Esophagus muscularis mucosa (tissue), 4 donors: Measurements from ENCODE around the gene MYL6. TPM values are rescaled to one million over a fixed set of nuclear protein-coding genes. Genes with fewer than 3 reads are reported as not detected.
"Not testable (repeated sequence)": the region's sequence is repeated elsewhere in the genome, so short reads cannot be mapped to it uniquely, and the experiment has no call there.

ENCODE experiments used
- DNase-seq: peaks from one replicate; pipeline ENCODE4 v3.0.0-alpha.2; 2017; ENCODE audit errors: extremely low spot score
- H3K27ac ChIP-seq, 4 donors: fragments of 200-600 bp; sonication (generic); replicated peaks in 1 of 4; 1 replicate in 3 of 4; 2 replicates in 1 of 4; pipeline ENCODE4 v1.5.1; 2016 to 2019; ENCODE audit warnings: mild to moderate bottlenecking in 1 of 4
- H3K27me3 ChIP-seq, 4 donors: fragments of 200-600 bp; sonication (generic); one replicate each; pipeline versions ENCODE4 v1.5.1 to v1.6.0; 2016 to 2019
- H3K36me3 ChIP-seq, 4 donors: fragments of 200-600 bp; sonication (generic); one replicate each; pipeline ENCODE4 v1.5.1; 2016 to 2019
- H3K4me1 ChIP-seq, 4 donors: fragments of 200-600 bp; sonication (generic); one replicate each; pipeline ENCODE4 v1.5.1; 2016 to 2019
- H3K4me3 ChIP-seq, 4 donors: fragments of 200-600 bp; sonication (generic); 1 replicate in 2 of 4; 2 replicates in 2 of 4; pipeline ENCODE4 v1.5.1; 2016 to 2019; ENCODE audit warnings: mild to moderate bottlenecking in 4 of 4, moderate library complexity in 1 of 4
- H3K9me3 ChIP-seq, 4 donors: fragments of 200-600 bp; sonication (generic); 1 replicate in 3 of 4; 2 replicates in 1 of 4; pipeline ENCODE4 v1.5.1; 2016 to 2019
- CTCF ChIP-seq, 3 experiments: fragments of 200-600 bp in 2 of 3; fragments of 450-650 bp in 1 of 3; sonication (generic) in 2 of 3; IDR thresholded peaks; one replicate each; pipeline ENCODE4 v1.5.1; 2017 to 2019; ENCODE audit warnings: antibody characterized with exemption in 3 of 3, mild to moderate bottlenecking in 2 of 3, moderate library complexity in 1 of 3
- EP300 ChIP-seq: sonication (generic); formaldehyde crosslinking; IDR thresholded peaks from one replicate; pipeline ENCODE4 v1.6.1; 2017; ENCODE audit warnings: antibody characterized with exemption
- POLR2A ChIP-seq: fragments of 450-650 bp; IDR thresholded peaks from one replicate; pipeline ENCODE4 v1.6.1; 2017; ENCODE audit warnings: antibody characterized with exemption, moderate library complexity, mild to moderate bottlenecking, low read depth
- POLR2AphosphoS5 ChIP-seq, 2 donors: sonication (generic); formaldehyde crosslinking; IDR thresholded peaks; one replicate each; pipeline ENCODE4 v1.6.1; 2017; ENCODE audit warnings: antibody characterized with exemption in 2 of 2
- WGBS: methylation state at CpG from one replicate; pipeline ENCODE4 v1.1.5; 2018; 5-methylcytosine and 5-hydroxymethylcytosine counted together
- intact Hi-C: fragments of 100-400 bp; cut with DNase I; formaldehyde crosslinking; loops from one replicate; pipeline ENCODE4 v1.15.1; 2023
- total RNA-seq, 4 donors: library from RNA; depleted of rRNA; stranded (reverse); fragments of >200 nt; gene quantifications; one replicate each; pipeline versions ENCODE4 v1.1.0 to v1.2.1, GENCODE V29; 2016

The MYL6 gene
- total RNA-seq, 4 donors from 2014 or later = 5,145 to 8,531 (median 5,986) TPM

- DNase-seq = no peak
- intact Hi-C loops = no loop called here
- H3K27me3 ChIP-seq = no peaks in the 10 kb centered on the region
- H3K4me3 ChIP-seq = no peak overlapping the region
- H3K27ac ChIP-seq = no peak overlapping the region
- H3K4me1 ChIP-seq = peaks cover 25 to 47% (median 42%) of the 10 kb centered on the region in 4 donors
- TF ChIP-seq EP300 = no peak
- no peak for TF ChIP-seq POLR2A
- no peak for TF ChIP-seq CTCF (IDR thresholded peaks at IDR 0.05)
- no peak for TF ChIP-seq POLR2AphosphoS5 (IDR thresholded peaks at IDR 0.05)
- peaks cover 0 to 5% (median under 1%) of the 10 kb centered on the region in 4 donors for H3K36me3 ChIP-seq
- WGBS = 83% methylated on average over 1 of the region's 1 CpG
- H3K9me3 ChIP-seq = no peaks in the 10 kb centered on the region
Observed at GRCh38 chr12:56154246-56154771, 3.9 kb upstream of the MYL6 start.

DNA sequence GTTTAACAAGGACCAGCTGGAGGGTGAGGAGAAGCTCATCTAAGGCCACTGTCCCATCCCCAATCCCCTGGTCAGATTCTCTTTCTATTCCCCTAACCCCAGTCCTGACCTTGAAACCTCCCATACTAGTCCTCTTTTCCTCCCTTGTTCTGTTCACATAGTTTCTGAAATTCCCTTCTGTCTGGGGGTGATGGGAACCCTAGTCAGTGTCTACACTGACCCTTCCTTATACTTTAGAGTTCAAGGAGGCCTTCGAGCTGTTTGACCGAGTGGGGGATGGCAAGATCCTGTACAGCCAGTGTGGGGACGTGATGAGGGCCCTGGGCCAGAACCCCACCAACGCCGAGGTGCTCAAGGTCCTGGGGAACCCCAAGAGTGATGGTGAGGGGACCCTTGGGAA, 3.3 kb upstream of the MYL6 start:
- Histone ChIP-seq H3K27me3 (no peaks in the 10 kb centered on the region), H3K4me1 (peaks cover 27 to 52% (median 47%) of the 10 kb centered on the region in 4 donors), H3K9me3 (no peaks in the 10 kb centered on the region), H3K27ac (no peak overlapping the region), H3K4me3 (no peak overlapping the region), H3K36me3 (peaks cover 5 to 7% (median 5%) of the 10 kb centered on the region in 4 donors)
- no peak for TF ChIP-seq POLR2AphosphoS5 (IDR thresholded peaks at IDR 0.05)
- no peak for DNase-seq
- 86% methylated on average over 5 of the region's 5 CpGs for WGBS
- intact Hi-C loops = no loop called here

- WGBS = 95% methylated on average over 11 of the region's 11 CpGs
- no peak overlapping the region for H3K27ac ChIP-seq
Observed at GRCh38 chr12:56155256-56155845, 2.8 kb upstream of the MYL6 start.

DNA sequence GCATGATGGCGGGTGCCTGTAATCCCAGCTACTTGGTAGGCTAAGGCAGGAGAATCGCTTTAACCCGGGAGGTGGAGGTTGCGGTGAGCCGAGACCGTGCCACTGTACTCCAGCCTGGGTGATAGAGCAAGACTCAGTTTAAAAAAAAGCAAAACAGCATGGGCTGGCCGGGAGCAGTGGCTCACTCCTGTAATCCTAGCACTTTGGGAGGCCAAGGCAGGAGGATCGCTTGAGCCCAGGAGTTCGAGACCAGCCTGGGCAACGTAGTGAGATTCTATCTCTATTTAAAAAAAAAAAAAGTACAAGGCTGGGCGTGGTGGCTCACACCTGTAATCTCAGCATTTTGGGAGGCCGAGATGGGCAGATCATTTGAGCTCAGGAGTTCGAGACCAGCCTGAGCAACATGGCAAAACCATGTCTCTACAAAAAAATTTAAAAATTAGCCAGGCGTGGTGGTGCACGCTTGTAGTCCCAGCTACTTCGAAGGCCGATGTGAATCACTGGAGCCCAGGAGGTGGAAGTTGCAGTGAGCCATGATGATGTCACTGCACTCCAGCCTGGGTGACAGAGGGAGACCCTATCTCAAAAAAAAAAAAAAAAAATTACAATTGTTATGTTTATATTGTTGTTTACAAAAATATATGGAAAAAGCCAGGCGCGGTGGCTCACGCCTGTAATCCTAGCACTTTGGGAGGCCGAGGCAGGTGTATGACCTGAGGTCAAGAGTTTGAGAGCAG, 1.5 kb upstream of the MYL6 start:
- peaks cover 40 to 59% (median 56%) of the 10 kb centered on the region in 4 donors for H3K4me1 ChIP-seq
- intact Hi-C loops, H3K27me3 ChIP-seq, DNase-seq, H3K9me3 ChIP-seq: not testable (repeated sequence)
- 89% methylated on average over 21 of the region's 21 CpGs for WGBS
- peak overlapping the region; percentile 66 to 98 (median 86) for H3K4me3 ChIP-seq
- H3K36me3 ChIP-seq = peaks cover 23 to 24% (median 23%) of the 10 kb centered on the region in 4 donors
- H3K27ac ChIP-seq = peak overlapping the region; percentile 93 to 98 (median 96)

More at GRCh38 chr12:56155256-56155845, 2.8 kb upstream of the MYL6 start:
- TF ChIP-seq EP300 (no peak), POLR2AphosphoS5 (IDR thresholded peaks at IDR 0.05) (no peak), CTCF (IDR thresholded peaks at IDR 0.05) (no peak), POLR2A (no peak)
- Histone ChIP-seq H3K36me3 (peaks cover 10 to 11% (median 10%) of the 10 kb centered on the region in 4 donors), H3K4me1 (peaks cover 33 to 57% (median 52%) of the 10 kb centered on the region in 4 donors), H3K9me3 (no peaks in the 10 kb centered on the region), H3K4me3 (no peak overlapping the region), H3K27me3 (no peaks in the 10 kb centered on the region)
- DNase-seq = no peak
- intact Hi-C loops = no loop called here

- H3K27ac ChIP-seq = peak overlapping the region; percentile 93 to 98 (median 96)
- no peaks in the 10 kb centered on the region for H3K9me3 ChIP-seq
- intact Hi-C loops = no loop called here
- WGBS = 3% methylated on average over 36 of the region's 45 CpGs
- peaks cover 31 to 32% (median 31%) of the 10 kb centered on the region in 4 donors for H3K36me3 ChIP-seq
- H3K4me1 ChIP-seq = peaks cover 43 to 63% (median 60%) of the 10 kb centered on the region in 4 donors
- peak overlapping the region; percentile 66 to 98 (median 86) for H3K4me3 ChIP-seq
- TF ChIP-seq POLR2AphosphoS5 (IDR thresholded peaks at IDR 0.05) (no peak), CTCF (IDR thresholded peaks at IDR 0.05) (peak; percentile 73 to 84 (median 82)), EP300 (no peak), POLR2A (peak; percentile 29)
- H3K27me3 ChIP-seq = no peaks in the 10 kb centered on the region
- peak; percentile 95 for DNase-seq
Observed at GRCh38 chr12:56157201-56158028, 744 bp upstream of the MYL6 start.
